AG04449 (cell line): ENCODE results near the gene GGTLC2.
A peak's percentile ranks its signal among the peaks of the same experiment; 100 is the strongest.
"Not testable (repeated sequence)": the region's sequence is repeated elsewhere in the genome, so short reads cannot be mapped to it uniquely, and the experiment has no call there.

Experiments used
- CTCF ChIA-PET: fragments of 350-600 bp; formaldehyde crosslinking; extraction: SDS; loops from one replicate; lab custom pipeline; 2021; ENCODE audit warnings: antibody characterized with exemption; lab: Yijun Ruan, JAX
- POLR2A ChIA-PET: fragments of 400-600, 350-600 bp; formaldehyde crosslinking; extraction: SDS; loops from one replicate; lab custom pipeline; 2020; ENCODE audit warnings: antibody characterized with exemption, inconsistent platforms; lab: Yijun Ruan, JAX
- DNase-seq: peaks from one replicate; pipeline ENCODE4 v3.0.0-alpha.2; 2010; ENCODE audit warnings: low read depth, low spot score
- H3K4me3 ChIP-seq: 2 replicates; pipeline ENCODE4 v1.5.1; 2011; ENCODE audit warnings: low read depth, mild to moderate bottlenecking, control low read depth, low read length
- CTCF ChIP-seq: IDR thresholded peaks from one replicate; pipeline ENCODE4 v1.5.1; 2011; ENCODE audit warnings: mild to moderate bottlenecking, moderate library complexity, low read length, control low read depth, inconsistent platforms; ENCODE audit not compliant: insufficient read depth; ENCODE audit errors: missing control alignments

The GGTLC2 gene

DNA sequence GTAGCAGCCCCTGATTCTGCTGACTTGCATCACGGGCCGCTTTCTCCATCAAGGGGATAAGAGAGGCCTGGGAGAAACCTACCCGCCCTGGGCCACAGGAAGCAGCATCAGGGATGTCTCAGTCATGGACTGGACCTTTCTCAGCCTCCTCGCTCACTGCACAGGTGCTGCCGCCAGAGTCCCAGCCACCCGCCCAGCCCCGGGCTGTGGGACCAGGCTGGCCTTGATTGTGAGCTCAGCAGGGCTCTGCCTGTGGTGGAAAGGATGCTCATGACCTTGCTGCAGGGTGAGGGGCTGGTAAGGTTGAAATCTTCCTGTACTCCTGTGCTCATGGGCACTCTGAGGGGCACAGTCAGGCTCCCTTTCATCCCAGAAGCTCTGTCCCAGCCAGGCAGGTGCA is 26.0 kb upstream of the GGTLC2 start:
- ChIA-PET POLR2A (no interaction called here), CTCF (no interaction called here)
- no peak overlapping the region for H3K4me3 ChIP-seq
- TF ChIP-seq CTCF = no peak
- no peak for DNase-seq

DNA sequence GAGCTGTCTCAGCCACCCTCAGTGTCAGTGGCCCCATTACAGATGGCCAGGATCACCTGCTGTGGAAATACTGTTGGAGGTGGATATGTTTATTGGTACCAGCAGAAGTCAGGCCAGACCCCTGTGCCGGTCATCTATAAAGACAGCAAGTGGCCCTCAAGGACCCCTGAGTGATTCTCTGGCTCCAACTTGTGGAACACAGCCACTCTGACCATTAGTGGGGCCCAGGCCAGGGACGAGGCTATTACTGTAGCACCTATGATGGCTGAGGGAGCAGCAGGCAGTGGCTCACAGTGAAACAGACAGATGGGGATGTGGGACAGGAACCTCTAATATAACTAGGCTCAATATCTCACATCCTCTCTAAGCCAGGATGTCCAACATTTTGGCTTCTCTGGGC is 25.5 kb upstream of the GGTLC2 start:
- no peak for TF ChIP-seq CTCF
- POLR2A ChIA-PET = no interaction called here
- CTCF ChIA-PET = no interaction called here
- DNase-seq = no peak
- no peak overlapping the region for H3K4me3 ChIP-seq

- CTCF ChIA-PET = no interaction called here
- H3K4me3 ChIP-seq = no peak overlapping the region
- DNase-seq = no peak
- POLR2A ChIA-PET = no interaction called here
- no peak for TF ChIP-seq CTCF
These were observed 24.5 kb upstream of the GGTLC2 start for GRCh38 chr22:22619765-22620414.

GRCh38 chr22:22628546-22629495 is 15.6 kb upstream of the GGTLC2 start:
- POLR2A ChIA-PET, H3K4me3 ChIP-seq, CTCF ChIA-PET, DNase-seq: not testable (repeated sequence)

DNA sequence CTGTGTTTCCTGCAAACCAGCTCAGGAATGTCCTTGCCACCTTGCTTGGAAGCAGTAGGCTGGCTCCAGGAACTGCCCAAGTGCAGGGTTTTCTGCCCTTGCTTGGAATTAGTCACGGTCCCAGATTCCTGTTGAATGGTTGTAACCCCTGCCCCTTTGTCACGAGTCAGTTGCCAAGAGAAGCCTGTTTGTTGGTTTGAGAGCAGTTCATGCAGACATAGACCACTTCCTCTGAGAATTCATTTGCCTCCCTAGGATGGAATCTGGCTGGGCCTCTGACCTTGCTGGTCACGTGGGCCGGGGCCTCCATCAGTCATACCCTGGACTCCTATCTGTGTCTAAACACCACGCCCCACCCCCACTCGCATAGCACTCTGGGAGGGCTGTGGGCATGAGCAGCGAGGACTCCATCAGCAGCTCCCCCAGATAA is 13.2 kb upstream of the GGTLC2 start:
- DNase-seq, H3K4me3 ChIP-seq, POLR2A ChIA-PET, CTCF ChIA-PET: not testable (repeated sequence)

GRCh38 chr22:22632226-22632625 is 12.2 kb upstream of the GGTLC2 start:
- CTCF ChIA-PET, POLR2A ChIA-PET, DNase-seq, H3K4me3 ChIP-seq: not testable (repeated sequence)

DNA sequence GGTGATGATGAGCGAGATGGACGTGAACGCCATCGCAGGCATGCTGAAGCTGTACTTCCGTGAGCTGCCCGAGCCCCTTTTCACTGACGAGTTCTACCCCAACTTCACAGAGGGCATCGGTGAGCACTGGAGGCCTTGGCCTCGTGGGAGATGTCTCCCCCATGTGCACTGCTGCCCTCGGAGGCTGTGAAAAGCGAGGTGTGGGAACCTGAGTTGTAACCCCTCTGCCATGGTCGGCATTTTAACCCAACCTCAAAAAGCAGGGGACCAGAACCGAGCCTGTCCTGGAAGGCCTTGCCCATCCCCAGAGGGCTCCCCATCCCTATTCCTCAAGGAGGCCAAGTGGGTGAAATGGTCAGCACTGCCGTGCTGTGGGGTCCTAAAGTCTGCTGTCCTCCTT is 10.9 kb upstream of the GGTLC2 start:
- DNase-seq, POLR2A ChIA-PET, CTCF ChIA-PET, H3K4me3 ChIP-seq: not testable (repeated sequence)

GRCh38 chr22:22636260-22636659 is 8.2 kb upstream of the GGTLC2 start:
- POLR2A ChIA-PET, DNase-seq, H3K4me3 ChIP-seq, CTCF ChIA-PET: not testable (repeated sequence)
- TF ChIP-seq CTCF = peak; percentile 2

DNA sequence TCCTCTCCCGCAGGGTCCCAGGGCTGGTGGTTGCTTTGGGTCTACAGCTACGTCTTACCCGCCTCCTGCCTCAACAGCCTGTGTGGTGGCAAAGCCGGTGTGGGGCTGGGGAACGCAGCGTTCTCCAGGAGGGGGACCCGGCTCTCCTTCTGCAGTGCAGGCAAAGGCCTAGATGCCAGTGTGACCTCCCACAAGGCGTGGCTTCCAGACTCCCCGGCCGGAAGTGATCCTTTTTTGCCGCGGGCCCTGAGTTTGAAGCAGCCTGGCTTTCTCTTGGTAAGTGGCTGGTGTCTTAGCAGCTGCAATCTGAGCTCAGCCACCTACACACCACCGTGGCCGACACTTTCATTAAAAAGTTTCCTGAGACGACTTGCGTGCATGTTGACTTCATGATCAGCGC is 6.1 kb upstream of the GGTLC2 start:
- POLR2A ChIA-PET, CTCF ChIA-PET, H3K4me3 ChIP-seq, DNase-seq: not testable (repeated sequence)

DNA sequence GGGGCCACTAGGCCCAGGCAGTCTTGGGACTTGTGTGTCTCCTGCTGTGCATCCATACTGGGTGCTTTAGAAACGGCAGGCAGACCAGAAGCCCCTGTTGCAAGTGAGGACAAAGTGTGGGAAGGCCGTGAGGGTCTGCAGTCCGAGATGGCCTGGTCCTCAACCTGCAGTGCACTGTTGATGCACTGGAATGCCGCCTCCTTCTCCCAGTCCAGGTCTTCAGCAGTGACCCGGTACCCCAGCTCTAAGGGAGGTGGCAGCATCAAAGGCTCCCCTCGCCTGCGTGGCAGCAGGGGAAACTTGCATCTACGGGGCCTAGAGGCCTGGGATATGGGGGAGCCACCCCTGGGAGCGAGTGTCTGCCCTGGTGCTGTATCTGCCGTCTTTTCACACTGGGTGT is 2.2 kb upstream of the GGTLC2 start:
- H3K4me3 ChIP-seq, CTCF ChIA-PET, DNase-seq, POLR2A ChIA-PET: not testable (repeated sequence)

DNA sequence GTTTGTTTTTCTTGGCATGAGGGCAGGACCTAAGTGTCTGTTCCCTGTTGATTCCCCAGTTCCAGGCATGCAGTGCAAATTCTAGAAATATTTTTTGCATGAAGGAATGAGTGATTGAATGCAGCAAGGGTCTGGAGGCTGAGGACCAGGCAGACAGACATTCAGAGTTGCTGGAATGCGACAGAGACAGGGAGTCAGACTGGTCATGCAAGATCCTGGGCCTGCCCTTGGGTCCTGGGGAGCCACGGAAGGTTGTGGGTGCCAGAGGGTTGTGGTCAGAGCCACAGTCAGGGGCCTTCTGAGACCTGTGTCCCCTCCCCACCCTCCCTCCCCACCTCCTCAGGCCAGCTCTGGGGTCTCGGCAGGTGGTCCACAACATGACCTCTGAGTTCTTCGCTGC is 1.6 kb downstream of the GGTLC2 start:
- CTCF ChIA-PET, H3K4me3 ChIP-seq, POLR2A ChIA-PET, DNase-seq: not testable (repeated sequence)

- H3K4me3 ChIP-seq, CTCF ChIA-PET, DNase-seq, POLR2A ChIA-PET: not testable (repeated sequence)
These were observed 3.5 kb downstream of the GGTLC2 start for GRCh38 chr22:22647952-22648351.
